ENCODE measurements around the gene SIGMAR1. TPM values are rescaled to one million over a fixed set of nuclear protein-coding genes. Genes with fewer than 3 reads are reported as not detected.

SIGMAR1 gene
- total RNA-seq, 1 donor from 2014 or later: 79.7 TPM

DNA sequence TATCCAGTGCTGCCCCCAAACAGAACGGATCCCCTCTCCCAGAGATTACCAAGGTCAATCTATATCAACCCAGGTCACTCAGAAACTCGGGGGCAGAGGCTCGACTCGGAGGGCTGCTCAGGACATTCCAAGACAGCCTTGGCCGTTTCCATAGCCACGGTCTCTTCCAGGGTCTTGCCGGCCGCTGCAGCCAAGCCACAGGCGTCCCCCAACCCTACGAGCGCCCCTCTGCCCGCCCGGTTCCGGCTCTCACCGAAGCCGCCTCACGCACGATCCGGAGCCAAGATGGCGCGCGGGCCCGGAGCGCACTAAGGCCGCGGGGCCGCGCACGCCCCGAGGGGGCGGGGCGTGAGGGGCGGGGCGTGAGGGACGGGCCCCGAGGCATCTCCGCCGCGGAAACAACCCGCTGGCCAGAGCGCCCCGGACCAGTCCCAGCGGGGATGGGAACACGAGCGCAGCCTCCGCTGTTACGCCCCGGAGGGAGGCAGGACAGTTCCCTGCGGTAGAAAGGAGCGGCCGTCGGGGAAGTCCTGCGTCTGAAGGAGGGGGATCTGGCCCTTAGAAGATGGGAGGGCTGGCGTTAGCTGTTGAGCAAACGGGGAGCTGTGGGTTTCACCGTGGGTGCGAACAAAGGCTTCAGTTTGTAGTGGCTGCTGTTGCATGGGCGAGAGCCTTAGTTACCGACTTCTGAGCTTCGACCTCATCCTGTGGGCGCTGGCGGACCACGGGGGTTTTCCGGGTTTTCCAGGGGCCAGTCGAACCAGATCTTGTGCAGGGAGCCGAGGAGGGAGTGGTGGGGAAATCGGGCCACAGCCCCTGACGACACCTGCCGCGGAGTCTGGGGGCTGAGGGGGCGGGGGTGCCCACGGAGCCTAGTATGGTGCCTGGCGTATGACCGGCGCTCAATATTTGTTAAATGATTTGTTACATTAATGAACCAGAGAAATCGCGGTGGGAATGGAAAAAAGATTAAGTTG is 25.5 kb downstream of the SIGMAR1 start, which contains the start of gene RPP25L:
TSS of gene RPP25L (minus strand) at position 287 of the 977 bp plus-strand sequence. CDS start 801 bp downstream, outside the sequence.
- H3K4me3 Mint-ChIP-seq: peak within 1 kb of the TSS; percentile 93
- peaks cover 11% of the 10 kb centered on the region for H3K36me3 Mint-ChIP-seq
- DNase-seq (ENCODE audit: extremely low spot score, unreplicated experiment): peak; percentile 86

DNA sequence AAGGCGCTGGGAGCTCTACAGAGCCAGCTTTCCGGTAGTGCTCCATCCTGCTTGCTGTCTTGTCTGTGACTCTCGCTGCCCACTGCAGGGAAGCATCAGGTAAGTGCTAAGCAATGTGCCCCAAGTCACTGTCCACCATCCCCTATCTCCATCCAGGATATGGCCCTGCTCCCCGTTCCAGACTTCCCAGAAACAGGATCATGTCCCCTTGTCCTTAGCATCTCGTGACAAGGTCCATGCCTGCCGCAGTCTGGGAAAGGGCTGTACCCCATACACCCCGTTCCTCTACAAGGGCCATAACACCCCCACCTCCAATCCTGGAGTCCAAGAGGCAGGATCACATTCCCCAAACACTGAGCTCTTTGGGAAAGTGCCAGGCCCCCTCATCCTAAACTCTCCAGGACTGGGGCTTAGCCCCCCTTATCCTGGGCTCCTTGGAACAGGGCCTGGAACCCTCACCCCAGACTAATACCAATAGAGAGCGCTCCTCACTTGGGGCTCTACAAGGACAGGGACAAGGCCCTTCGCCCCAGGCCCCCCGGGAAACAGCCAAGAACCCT is 26.3 kb downstream of the SIGMAR1 start:
- peaks cover 23% of the 10 kb centered on the region for H3K4me1 Mint-ChIP-seq (ENCODE audit: unreplicated experiment)
- H3K27ac Mint-ChIP-seq: peak overlapping the region; percentile 92
- peak overlapping the region; percentile 93 for H3K4me3 Mint-ChIP-seq
- no peaks in the 10 kb centered on the region for H3K9me3 Mint-ChIP-seq
- TF ChIP-seq, protein P1, sequence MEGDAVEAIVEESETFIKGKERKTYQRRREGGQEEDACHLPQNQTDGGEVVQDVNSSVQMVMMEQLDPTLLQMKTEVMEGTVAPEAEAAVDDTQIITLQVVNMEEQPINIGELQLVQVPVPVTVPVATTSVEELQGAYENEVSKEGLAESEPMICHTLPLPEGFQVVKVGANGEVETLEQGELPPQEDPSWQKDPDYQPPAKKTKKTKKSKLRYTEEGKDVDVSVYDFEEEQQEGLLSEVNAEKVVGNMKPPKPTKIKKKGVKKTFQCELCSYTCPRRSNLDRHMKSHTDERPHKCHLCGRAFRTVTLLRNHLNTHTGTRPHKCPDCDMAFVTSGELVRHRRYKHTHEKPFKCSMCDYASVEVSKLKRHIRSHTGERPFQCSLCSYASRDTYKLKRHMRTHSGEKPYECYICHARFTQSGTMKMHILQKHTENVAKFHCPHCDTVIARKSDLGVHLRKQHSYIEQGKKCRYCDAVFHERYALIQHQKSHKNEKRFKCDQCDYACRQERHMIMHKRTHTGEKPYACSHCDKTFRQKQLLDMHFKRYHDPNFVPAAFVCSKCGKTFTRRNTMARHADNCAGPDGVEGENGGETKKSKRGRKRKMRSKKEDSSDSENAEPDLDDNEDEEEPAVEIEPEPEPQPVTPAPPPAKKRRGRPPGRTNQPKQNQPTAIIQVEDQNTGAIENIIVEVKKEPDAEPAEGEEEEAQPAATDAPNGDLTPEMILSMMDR (conservative IDR thresholded peaks at IDR 0.05): no peak
- no peak for DNase-seq (ENCODE audit: extremely low spot score, unreplicated experiment)
- H3K27me3 Mint-ChIP-seq: no peaks in the 10 kb centered on the region
- H3K36me3 Mint-ChIP-seq: peaks cover 6% of the 10 kb centered on the region

More for the DNA sequence above, 25.5 kb downstream of the SIGMAR1 start, which contains the start of gene RPP25L:
- Mint-ChIP-seq H3K27ac (peak within 1 kb of the TSS; percentile 92), H3K9me3 (no peaks in the 10 kb centered on the region), H3K27me3 (no peaks in the 10 kb centered on the region), H3K4me1 (ENCODE audit: unreplicated experiment) (peaks cover 23% of the 10 kb centered on the region)
- TF ChIP-seq, protein P1 (conservative IDR thresholded peaks at IDR 0.05): no peak

DNA sequence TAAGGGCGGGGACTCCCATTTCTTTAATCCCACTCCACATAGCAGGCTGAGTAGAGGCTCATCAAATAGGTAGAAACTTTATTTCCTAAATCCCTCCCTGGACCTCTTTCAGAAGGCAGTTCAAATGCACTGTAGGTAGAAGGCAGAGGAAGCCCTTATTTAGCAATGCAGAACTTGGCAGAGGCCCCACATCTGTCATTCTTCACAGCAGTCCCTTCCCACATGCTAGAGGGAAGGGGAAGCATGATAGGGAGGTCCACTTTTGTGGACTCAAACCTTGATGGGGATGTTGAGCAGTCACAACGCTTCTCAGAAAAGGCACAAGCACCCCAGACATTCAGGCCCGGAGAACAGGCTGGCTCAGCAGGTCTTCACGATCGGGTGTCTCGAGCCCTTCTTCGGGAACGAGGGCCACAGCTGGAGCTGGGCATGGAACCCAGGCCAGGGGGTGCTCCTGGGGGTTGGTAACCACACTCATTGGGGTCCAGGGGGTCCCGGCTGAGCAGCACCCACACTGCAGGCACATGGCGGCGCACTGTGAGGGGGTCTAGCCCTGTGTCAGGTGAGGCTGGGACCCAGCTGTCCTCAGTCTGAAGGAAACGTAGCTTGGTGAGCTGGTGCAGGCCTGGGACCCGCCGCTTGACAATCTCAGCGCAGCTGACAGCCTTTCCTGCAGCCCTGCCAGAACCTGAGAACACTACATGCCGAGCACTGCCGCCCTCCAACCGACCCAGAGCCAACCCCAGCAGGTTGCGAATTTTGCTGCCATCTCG is 27.0 kb downstream of the SIGMAR1 start:
- peak overlapping the region; percentile 59 for H3K27ac Mint-ChIP-seq
- peaks cover 23% of the 10 kb centered on the region for H3K4me1 Mint-ChIP-seq (ENCODE audit: unreplicated experiment)
- no peak for DNase-seq (ENCODE audit: extremely low spot score, unreplicated experiment)

GRCh38 chr9:34607331-34607730 is 30.3 kb downstream of the SIGMAR1 start:
- Mint-ChIP-seq H3K9me3 (no peaks in the 10 kb centered on the region), H3K36me3 (no peaks in the 10 kb centered on the region), H3K27ac (no peak overlapping the region), H3K27me3 (peaks cover 10% of the 10 kb centered on the region), H3K4me3 (no peak overlapping the region), H3K4me1 (ENCODE audit: unreplicated experiment) (peaks cover 11% of the 10 kb centered on the region)
- no peak for DNase-seq (ENCODE audit: extremely low spot score, unreplicated experiment)
- TF ChIP-seq, protein P1 (conservative IDR thresholded peaks at IDR 0.05): no peak

More for the DNA sequence above, 27.0 kb downstream of the SIGMAR1 start:
- H3K27me3 Mint-ChIP-seq: no peaks in the 10 kb centered on the region
- peaks cover 3% of the 10 kb centered on the region for H3K36me3 Mint-ChIP-seq
- TF ChIP-seq, protein P1 (conservative IDR thresholded peaks at IDR 0.05): no peak
- no peaks in the 10 kb centered on the region for H3K9me3 Mint-ChIP-seq
- peak overlapping the region; percentile 93 for H3K4me3 Mint-ChIP-seq

DNA sequence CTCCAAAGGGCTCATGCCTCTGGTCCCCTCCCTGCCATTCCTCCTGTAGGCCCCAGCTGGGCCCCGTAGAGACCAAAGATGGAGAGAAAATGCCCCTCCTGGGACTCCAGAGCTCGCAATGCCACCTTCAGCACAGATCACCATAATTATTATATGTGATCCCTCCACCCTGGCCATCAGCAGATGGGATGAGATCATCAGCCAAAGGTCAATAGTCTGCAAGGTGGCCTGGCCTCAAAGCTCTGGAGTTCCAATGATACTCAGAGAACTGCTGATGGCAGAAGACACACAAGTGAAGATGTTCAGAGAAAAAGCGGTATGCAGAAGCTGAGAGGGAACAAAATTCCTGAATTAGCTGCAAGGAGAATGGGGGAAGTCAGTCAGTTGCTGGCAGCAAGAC is 30.7 kb downstream of the SIGMAR1 start:
- Mint-ChIP-seq H3K27ac (no peak overlapping the region), H3K9me3 (no peaks in the 10 kb centered on the region), H3K36me3 (no peaks in the 10 kb centered on the region), H3K4me3 (no peak overlapping the region), H3K4me1 (ENCODE audit: unreplicated experiment) (peaks cover 11% of the 10 kb centered on the region), H3K27me3 (peaks cover 10% of the 10 kb centered on the region)
- TF ChIP-seq, protein P1 (conservative IDR thresholded peaks at IDR 0.05): no peak
- no peak for DNase-seq (ENCODE audit: extremely low spot score, unreplicated experiment)

Data from type B pancreatic cell (in vitro differentiated cells).